Stimulated activated CD4-positive, alpha-beta T cell treated with anti-CD3 and anti-CD28 coated beads, Interleukin-2, amount 100 ng/mL, for 4 hours (primary cell): Measurements from ENCODE around the gene RFXANK.
"Not testable (repeated sequence)": the region's sequence is repeated elsewhere in the genome, so short reads cannot be mapped to it uniquely, and the experiment has no call there.

Source experiments
- DNase-seq: peaks from one replicate; pipeline ENCODE4 v3.0.0-alpha.2; 2020; ENCODE audit warnings: low read depth

Gene RFXANK

GRCh38 chr19:19206938-19207337, 14.9 kb downstream of the RFXANK start:
- no peak for DNase-seq

- no peak for DNase-seq
These were observed 15.8 kb downstream of the RFXANK start for GRCh38 chr19:19207637-19208572.

GRCh38 chr19:19209372-19209771, 17.3 kb downstream of the RFXANK start:
- DNase-seq: no peak

- no peak for DNase-seq
These were observed 19.7 kb downstream of the RFXANK start, which contains the start of gene NCAN for GRCh38 chr19:19211499-19212420. Gene NCAN, plus strand, starts transcription at chr19:19211958. Its CDS starts 4,996 bp downstream, at chr19:19216954.

GRCh38 chr19:19212916-19213315, 20.9 kb downstream of the RFXANK start:
- DNase-seq: no peak

GRCh38 chr19:19213426-19214158, 21.5 kb downstream of the RFXANK start:
- no peak for DNase-seq

GRCh38 chr19:19214159-19214490, 22.1 kb downstream of the RFXANK start:
- DNase-seq: no peak

GRCh38 chr19:19214892-19215291, 22.8 kb downstream of the RFXANK start:
- DNase-seq: no peak

GRCh38 chr19:19215792-19216191, 23.7 kb downstream of the RFXANK start:
- DNase-seq: no peak

- DNase-seq: no peak
These were observed 25.0 kb downstream of the RFXANK start for GRCh38 chr19:19217099-19217498.

- DNase-seq: no peak
These were observed 26.9 kb downstream of the RFXANK start for GRCh38 chr19:19218911-19219310.

GRCh38 chr19:19221000-19221399, 28.9 kb downstream of the RFXANK start:
- DNase-seq: not testable (repeated sequence)

GRCh38 chr19:19223060-19223459, 31.0 kb downstream of the RFXANK start:
- DNase-seq: no peak

GRCh38 chr19:19223636-19224035, 31.6 kb downstream of the RFXANK start:
- DNase-seq: no peak

- DNase-seq: no peak
These were observed 32.2 kb downstream of the RFXANK start for GRCh38 chr19:19224150-19224851.

GRCh38 chr19:19224852-19225494, 32.9 kb downstream of the RFXANK start:
- peak; percentile 61 for DNase-seq

GRCh38 chr19:19226204-19226603, 34.1 kb downstream of the RFXANK start:
- no peak for DNase-seq

GRCh38 chr19:19226663-19227062, 34.6 kb downstream of the RFXANK start:
- no peak for DNase-seq

- no peak for DNase-seq
These were observed 35.2 kb downstream of the RFXANK start for GRCh38 chr19:19227217-19227616.

- no peak for DNase-seq
These were observed 37.6 kb downstream of the RFXANK start for GRCh38 chr19:19229701-19230100.

GRCh38 chr19:19230999-19231398, 38.9 kb downstream of the RFXANK start:
- DNase-seq: no peak
